HepG2 (cell line): Measurements from ENCODE around the gene EPHA4. TPM values are rescaled to one million over a fixed set of nuclear protein-coding genes. Genes with fewer than 3 reads are reported as not detected.

Experiments used
- ATAC-seq: fragments of 200-7000 bp; cut with Tn5 transposase; 3 replicates; pipeline ENCODE4 v1.9.1; 2020; ENCODE audit warnings: mild to moderate bottlenecking, moderate library complexity
- BruUV-seq: library from RNA; stranded (reverse); fragments of 400-500 nt; replicated peaks from 2 replicates; lab custom pipeline; 2021; lab: Mats Ljungman, UMichigan
- CTCF ChIA-PET: fragments of 300-600 bp; formaldehyde crosslinking; extraction: SDS; loops from one replicate; lab custom pipeline; 2021; ENCODE audit warnings: low total read pairs, inconsistent platforms, low intra/inter-chr PET ratio; lab: Yijun Ruan, JAX
- POLR2A ChIA-PET: fragments of 350-600 bp; sonication (Branson Sonifier 250); formaldehyde crosslinking; loops from one replicate; lab custom pipeline; 2020; ENCODE audit warnings: antibody characterized with exemption, inconsistent platforms; lab: Yijun Ruan, JAX
- DNase-seq: peaks from one replicate; pipeline ENCODE4 v3.0.0-alpha.2; 2015; ENCODE audit warnings: low spot score
- FAIRE-seq: peaks from 3 replicates; lab custom pipeline; 2011; peaks lifted over from hg19 to GRCh38; lab: Jason Lieb, UNC
- H2AFZ ChIP-seq: one replicate; pipeline ENCODE4 v1.6.1; 2011; ENCODE audit warnings: low read length, inconsistent platforms
- H3K27ac ChIP-seq: fragments of 300-600 bp; 3 replicates; pipeline ENCODE4 v1.8.0; 2011; ENCODE audit warnings: mixed run types, mild to moderate bottlenecking, mixed read lengths, low read length, inconsistent platforms; ENCODE audit not compliant: insufficient read depth; ENCODE audit errors: extremely low read length
- H3K27me3 ChIP-seq, 2 experiments: fragments of 200-600 bp in 1 of 2; 2 replicates in 1 of 2; 3 replicates in 1 of 2; pipeline versions ENCODE4 v1.6.0 to v1.8.0; 2011; ENCODE audit warnings: low read length in 2 of 2, mild to moderate bottlenecking in 2 of 2, moderate library complexity in 2 of 2, inconsistent platforms in 1 of 2; ENCODE audit not compliant: insufficient read depth in 2 of 2, control insufficient read depth in 1 of 2
- H3K36me3 ChIP-seq, 2 experiments: fragments of 200-600 bp in 1 of 2; replicated peaks in 1 of 2; 2 replicates in 1 of 2; 3 replicates in 1 of 2; pipeline versions ENCODE4 v1.5.1 to v1.8.0; 2011; ENCODE audit warnings: low read length in 2 of 2, inconsistent platforms in 1 of 2; ENCODE audit not compliant: insufficient read depth in 2 of 2, control insufficient read depth in 1 of 2
- H3K4me1 ChIP-seq: 2 replicates; pipeline ENCODE4 v1.5.1; 2012; ENCODE audit warnings: low read length, inconsistent platforms; ENCODE audit not compliant: insufficient read depth
- H3K4me2 ChIP-seq: 2 replicates; pipeline ENCODE4 v1.6.0; 2011; ENCODE audit warnings: low read depth, low read length, inconsistent platforms
- H3K4me3 ChIP-seq, 3 experiments: fragments of 200-600 bp in 1 of 3; sonication (generic), shearing (Covaris generic) in 1 of 3; replicated peaks in 1 of 3; 2 replicates each; pipeline ENCODE4 v1.5.1; 2011 to 2016; ENCODE audit warnings: low read length in 3 of 3, inconsistent platforms in 2 of 3, low read depth in 2 of 3, mild to moderate bottlenecking in 2 of 3, control low read depth in 1 of 3, mixed read lengths in 1 of 3; ENCODE audit not compliant: insufficient read depth in 1 of 3
- H3K79me2 ChIP-seq: one replicate; pipeline ENCODE4 v1.6.1; 2011; ENCODE audit warnings: low read length, inconsistent platforms; ENCODE audit not compliant: insufficient read depth
- H3K9ac ChIP-seq: 2 replicates; pipeline ENCODE4 v1.6.0; 2011; ENCODE audit warnings: mild to moderate bottlenecking, low read depth, low read length, inconsistent platforms; ENCODE audit not compliant: insufficient read depth
- H3K9me3 ChIP-seq: 2 replicates; pipeline ENCODE4 v1.5.1; 2012; ENCODE audit warnings: mild to moderate bottlenecking, low read length
- H4K20me1 ChIP-seq: 2 replicates; pipeline ENCODE4 v1.6.0; 2011; ENCODE audit warnings: inconsistent platforms, mild to moderate bottlenecking, low read length, moderate library complexity; ENCODE audit not compliant: insufficient read depth
- AHR ChIP-seq: IDR thresholded peaks from 2 replicates; pipeline ENCODE4 v1.6.1; 2018; ENCODE audit warnings: missing genetic modification reagents, missing compliant biosample characterization
- HINFP ChIP-seq: sonication (generic); formaldehyde crosslinking; IDR thresholded peaks from 2 replicates; pipeline ENCODE4 v1.4.0; 2020; ENCODE audit warnings: low read depth, mild to moderate bottlenecking, missing genetic modification reagents
- MAFF ChIP-seq: IDR thresholded peaks from 2 replicates; pipeline ENCODE4 v1.6.1; 2011; ENCODE audit warnings: low read depth, low read length, improper control_type of control experiment
- MAFK ChIP-seq, 2 experiments: IDR thresholded peaks in 1 of 2; conservative IDR thresholded peaks in 1 of 2; 2 replicates each; pipeline ENCODE4 v1.6.1; 2011; ENCODE audit warnings: improper control_type of control experiment in 2 of 2, low read length in 2 of 2
- PREB ChIP-seq: sonication (generic); formaldehyde crosslinking; IDR thresholded peaks from 2 replicates; pipeline ENCODE4 v1.4.0; 2020; ENCODE audit warnings: missing genetic modification reagents
- SALL2 ChIP-seq: sonication (generic); formaldehyde crosslinking; IDR thresholded peaks from 2 replicates; pipeline ENCODE4 v1.8.1; 2023; ENCODE audit warnings: mild to moderate bottlenecking, missing genetic modification reagents, inconsistent platforms
- TEF ChIP-seq: sonication (generic); formaldehyde crosslinking; IDR thresholded peaks from 2 replicates; pipeline ENCODE4 v1.5.0; 2020; ENCODE audit warnings: missing genetic modification reagents
- TOE1 ChIP-seq: sonication (generic); formaldehyde crosslinking; IDR thresholded peaks from 2 replicates; pipeline ENCODE4 v1.4.0; 2020; ENCODE audit warnings: mild to moderate bottlenecking, missing genetic modification reagents
- ZBTB2 ChIP-seq: sonication (generic); formaldehyde crosslinking; IDR thresholded peaks from 2 replicates; pipeline ENCODE4 v1.8.0; 2022; ENCODE audit warnings: low read depth, missing genetic modification reagents
- ZBTB42 ChIP-seq: sonication (generic); formaldehyde crosslinking; IDR thresholded peaks from 2 replicates; pipeline ENCODE4 v1.5.0; 2020; ENCODE audit warnings: mild to moderate bottlenecking, missing genetic modification reagents
- ZNF101 ChIP-seq: sonication (generic); formaldehyde crosslinking; IDR thresholded peaks from 2 replicates; pipeline ENCODE4 v1.4.0; 2020; ENCODE audit warnings: mild to moderate bottlenecking, low read depth, missing genetic modification reagents, borderline replicate concordance
- ZNF703 ChIP-seq: sonication (generic); formaldehyde crosslinking; IDR thresholded peaks from 2 replicates; pipeline ENCODE4 v1.5.1; 2020; ENCODE audit warnings: missing genetic modification reagents, mild to moderate bottlenecking, moderate library complexity, borderline replicate concordance
- WGBS: methylation state at CpG from one replicate; pipeline ENCODE4 v1.1.6; 2017; ENCODE audit warnings: low lambda C conversion rate; 5-methylcytosine and 5-hydroxymethylcytosine counted together
- in situ Hi-C: cut with HindIII; loops from 2 replicates; pipeline ENCODE4 v1.10.0; 2017; ENCODE audit warnings: low pct_unique_long_range_greater_than_20kb; ENCODE audit not compliant: extremely low pct_ligation_motif_present
- intact Hi-C: fragments of 100-400 bp; cut with micrococcal nuclease; formaldehyde crosslinking; loops from one replicate; pipeline ENCODE4 v1.10.0; 2022; ENCODE audit not compliant: unreplicated experiment
- polyA plus RNA-seq, 8 experiments: library from polyadenylated mRNA; depleted of rRNA in 3 of 8; stranded (reverse) in 7 of 8; unstranded in 1 of 8; fragments of >200 nt; fragmentation: Illumina TruSeq in 4 of 8; extraction: Trizol in 4 of 8; gene quantifications; 2 replicates each; pipeline versions ENCODE4 v1.2.1 to v1.2.3, GENCODE V29; 2011 to 2016; ENCODE audit warnings: low read depth in 4 of 8, missing spikeins in 1 of 8, mixed read lengths in 1 of 8; ENCODE audit not compliant: insufficient read depth in 1 of 8
- total RNA-seq, 5 experiments: library from RNA; depleted of rRNA; stranded (reverse); fragments of >200 nt; fragmentation: Illumina TruSeq; extraction: Trizol; gene quantifications; 2 replicates each; pipeline ENCODE4 v1.2.3, GENCODE V29; 2016; ENCODE audit warnings: low read depth in 1 of 5

EPHA4 gene
- total and polyA plus RNA-seq, 2 of the 13 experiments (the other 11 are each of a cell fraction or from before 2014, with no cell fraction given): not detected

- Histone ChIP-seq H3K79me2 (no peaks in the 10 kb centered on the region), H2AFZ (no peak overlapping the region), H3K9ac (no peak overlapping the region), H4K20me1 (no peaks in the 10 kb centered on the region), H3K9me3 (no peaks in the 10 kb centered on the region), H3K4me3 (no peak overlapping the region), H3K27ac (no peak overlapping the region), H3K4me1 (no peaks in the 10 kb centered on the region), H3K27me3 (no peaks in the 10 kb centered on the region), H3K4me2 (no peak overlapping the region), H3K36me3 (no peaks in the 10 kb centered on the region)
- CTCF ChIA-PET: no interaction called here
- DNase-seq (no peak), ATAC-seq (no peak), FAIRE-seq (no peak)
- BruUV-seq: no TSS peak
- intact Hi-C loops: no loop called here
- in situ Hi-C loops: no loop called here
- POLR2A ChIA-PET: no interaction called here
- TF ChIP-seq HINFP (CRISPR knock-in tag) (no peak), ZBTB2 (CRISPR knock-in tag) (no peak), MAFK (conservative IDR thresholded peaks at IDR 0.05 in 1 of 2, IDR thresholded peaks at IDR 0.05 in 1 of 2; ENCODE audit: low read length in 2 of 2) (peak; percentile 63 to 87; a peak in 3 of 4 replicates), MAFF (peak; percentile 82)
Observed at GRCh38 chr2:221405521-221405920, 166.6 kb downstream of the EPHA4 start.

- H3K79me2 ChIP-seq: no peaks in the 10 kb centered on the region
- no peaks in the 10 kb centered on the region for H3K27me3 ChIP-seq
- no peaks in the 10 kb centered on the region for H4K20me1 ChIP-seq
- H3K9ac ChIP-seq: no peak overlapping the region
- CTCF ChIA-PET: no interaction called here
- POLR2A ChIA-PET: no interaction called here
- H3K9me3 ChIP-seq: no peaks in the 10 kb centered on the region
- FAIRE-seq: no peak
- WGBS: 0% methylated on average over 1 of the region's 1 CpG
- intact Hi-C loops (no loop called here), in situ Hi-C loops (no loop called here)
- no peak overlapping the region for H3K4me2 ChIP-seq
- ATAC-seq: no peak
- H3K4me1 ChIP-seq: no peaks in the 10 kb centered on the region
- no peak overlapping the region for H3K4me3 ChIP-seq
- BruUV-seq: no TSS peak
- no peak overlapping the region for H3K27ac ChIP-seq
- H3K36me3 ChIP-seq: no peaks in the 10 kb centered on the region
- no peak for DNase-seq
- H2AFZ ChIP-seq: no peak overlapping the region
- TF ChIP-seq ZNF703 (no peak), PREB (CRISPR knock-in tag) (no peak), SALL2 (CRISPR knock-in tag) (no peak), TEF (CRISPR knock-in tag) (no peak), ZNF101 (no peak), AHR (CRISPR knock-in tag) (no peak), ZBTB42 (no peak), TOE1 (no peak)
Observed at GRCh38 chr2:221402072-221402471, 170.0 kb downstream of the EPHA4 start.
